Kidney (tissue), 14 donors: ENCODE measurements around the gene PRDM10. TPM values are rescaled to one million over a fixed set of nuclear protein-coding genes. Genes with fewer than 3 reads are reported as not detected.

Source experiments
- DNase-seq, 5 donors: peaks; one replicate each; pipeline ENCODE4 v3.0.0-alpha.2; 2013 to 2020
- FAIRE-seq: peaks from 2 replicates; lab custom pipeline; 2012; peaks lifted over from hg19 to GRCh38; lab: Jason Lieb, UNC
- H3K27ac ChIP-seq, 2 donors: one replicate each; pipeline ENCODE4 v1.7.0; 2013; ENCODE audit warnings: low read depth in 2 of 2, low read length in 2 of 2, inconsistent platforms in 1 of 2
- H3K27me3 ChIP-seq: one replicate; pipeline ENCODE4 v1.7.1; 2013; ENCODE audit warnings: low read length, inconsistent platforms; ENCODE audit not compliant: control insufficient read depth, insufficient read depth
- H3K36me3 ChIP-seq, 3 donors: one replicate each; pipeline versions ENCODE4 v1.7.0 to v1.7.1; 2013; ENCODE audit warnings: low read length in 3 of 3, control low read depth in 1 of 3, inconsistent platforms in 1 of 3; ENCODE audit not compliant: insufficient read depth in 3 of 3, control insufficient read depth in 2 of 3
- H3K4me1 ChIP-seq, 3 donors: one replicate each; pipeline versions ENCODE4 v1.7.0 to v1.7.1; 2013; ENCODE audit warnings: low read length in 3 of 3, inconsistent platforms in 1 of 3, low read depth in 1 of 3; ENCODE audit not compliant: control insufficient read depth in 2 of 3, insufficient read depth in 2 of 3
- H3K4me3 ChIP-seq, 3 donors: one replicate each; pipeline versions ENCODE4 v1.7.0 to v1.8.1; 2013; ENCODE audit warnings: low read length in 3 of 3, control low read depth in 1 of 3, inconsistent platforms in 1 of 3
- H3K9ac ChIP-seq, 3 donors: one replicate each; pipeline versions ENCODE4 v1.7.0 to v1.7.1; 2013; ENCODE audit warnings: low read length in 3 of 3, control low read depth in 1 of 3, inconsistent platforms in 1 of 3
- H3K9me3 ChIP-seq, 3 donors: one replicate each; pipeline versions ENCODE4 v1.7.0 to v1.7.1; 2013; ENCODE audit warnings: low read length in 3 of 3, control low read depth in 1 of 3, inconsistent platforms in 1 of 3; ENCODE audit not compliant: control insufficient read depth in 2 of 3, insufficient read depth in 1 of 3
- intact Hi-C: fragments of 100-400 bp; cut with DNase I; formaldehyde crosslinking; loops from one replicate; pipeline ENCODE4 v1.11.1; 2022
- polyA plus RNA-seq: library from polyadenylated mRNA; stranded (reverse); fragments of 350-450 nt; fragmentation: Illumina TruSeq; extraction: RNeasy Lipid Tissue Mini Kit (QIAGEN cat#74804); gene quantifications from one replicate; pipeline ENCODE4 v1.2.3, GENCODE V29; 2014; ENCODE audit warnings: low read depth, low replicate concordance; ENCODE audit not compliant: insufficient read depth
- total RNA-seq: library from RNA; stranded (reverse); fragmentation: NEBNext Ultra II Directional; extraction: Animal tissue kit (Norgen Biotek cat#: 25700); gene quantifications from one replicate; pipeline ENCODE4 v1.2.1, GENCODE V29; 2021
- TF ChIP-seq, protein P1 (sequence below): IDR thresholded peaks from 3 replicates; pipeline ENCODE4 v1.5.1; 2012; ENCODE audit warnings: mild to moderate bottlenecking, moderate library complexity, borderline replicate concordance; ENCODE audit not compliant: insufficient read depth; ENCODE audit errors: extremely low read depth
- donor health status: control.
- donor health status: control.
- donor health status: control.
- donor health status: control.
- donor health status: control.
- donor health status: DM: yes; HTN: yes; CAD: no.
- donor health status: Normal renal cell carcinoma (clear cell type).

The PRDM10 gene
- total and polyA plus RNA-seq, 2 donors from 2014 or later: 1.5 to 8.0 TPM

DNA sequence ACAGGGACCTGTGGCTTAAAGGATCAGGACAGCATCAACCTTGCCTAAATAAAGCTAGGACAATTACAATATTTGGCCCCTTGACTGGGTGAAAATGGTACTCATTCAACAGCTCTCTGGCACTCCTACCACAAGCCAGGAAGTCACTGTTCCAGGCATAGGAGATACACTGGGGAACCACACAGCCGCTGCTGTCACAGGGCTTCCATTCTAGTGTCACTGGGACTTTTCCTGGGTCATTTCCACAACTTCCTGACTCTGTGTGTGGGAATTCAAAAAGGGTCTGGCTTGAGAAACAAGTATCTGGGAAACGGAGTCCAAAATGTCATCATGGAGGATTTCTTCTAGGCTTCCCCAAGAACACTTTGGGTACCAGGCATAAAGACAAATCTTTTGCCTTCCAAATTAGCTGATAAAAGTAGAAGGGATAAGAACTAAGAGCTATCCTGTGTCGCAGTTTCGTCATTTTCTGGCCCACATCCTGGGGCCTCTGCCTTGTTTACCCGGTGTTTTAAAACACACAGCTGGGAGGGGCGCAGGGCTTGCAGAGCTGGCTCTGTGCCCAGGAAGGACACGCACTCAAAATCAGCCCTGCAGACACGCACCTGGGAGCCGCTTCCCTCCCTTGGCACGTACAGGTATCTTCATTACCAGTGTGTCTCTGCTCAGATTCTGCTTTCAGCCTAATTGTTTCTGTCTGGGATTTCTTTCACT is 149.0 kb downstream of the PRDM10 start:
- Histone ChIP-seq H3K27ac (no peak overlapping the region), H3K9me3 (no peaks in the 10 kb centered on the region), H3K27me3 (no peaks in the 10 kb centered on the region), H3K9ac (no peak overlapping the region), H3K4me1 (peaks cover 0 to 3% (median 0%) of the 10 kb centered on the region in 3 donors), H3K36me3 (peaks cover 0 to 2% (median 0%) of the 10 kb centered on the region in 3 donors), H3K4me3 (no peak overlapping the region)
- DNase-seq: peak in 4 of 5 donors; percentile 32 to 85 (median 52)
- intact Hi-C loops: no loop called here
- TF ChIP-seq, protein P1, sequence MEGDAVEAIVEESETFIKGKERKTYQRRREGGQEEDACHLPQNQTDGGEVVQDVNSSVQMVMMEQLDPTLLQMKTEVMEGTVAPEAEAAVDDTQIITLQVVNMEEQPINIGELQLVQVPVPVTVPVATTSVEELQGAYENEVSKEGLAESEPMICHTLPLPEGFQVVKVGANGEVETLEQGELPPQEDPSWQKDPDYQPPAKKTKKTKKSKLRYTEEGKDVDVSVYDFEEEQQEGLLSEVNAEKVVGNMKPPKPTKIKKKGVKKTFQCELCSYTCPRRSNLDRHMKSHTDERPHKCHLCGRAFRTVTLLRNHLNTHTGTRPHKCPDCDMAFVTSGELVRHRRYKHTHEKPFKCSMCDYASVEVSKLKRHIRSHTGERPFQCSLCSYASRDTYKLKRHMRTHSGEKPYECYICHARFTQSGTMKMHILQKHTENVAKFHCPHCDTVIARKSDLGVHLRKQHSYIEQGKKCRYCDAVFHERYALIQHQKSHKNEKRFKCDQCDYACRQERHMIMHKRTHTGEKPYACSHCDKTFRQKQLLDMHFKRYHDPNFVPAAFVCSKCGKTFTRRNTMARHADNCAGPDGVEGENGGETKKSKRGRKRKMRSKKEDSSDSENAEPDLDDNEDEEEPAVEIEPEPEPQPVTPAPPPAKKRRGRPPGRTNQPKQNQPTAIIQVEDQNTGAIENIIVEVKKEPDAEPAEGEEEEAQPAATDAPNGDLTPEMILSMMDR: no peak
- no peak for FAIRE-seq

DNA sequence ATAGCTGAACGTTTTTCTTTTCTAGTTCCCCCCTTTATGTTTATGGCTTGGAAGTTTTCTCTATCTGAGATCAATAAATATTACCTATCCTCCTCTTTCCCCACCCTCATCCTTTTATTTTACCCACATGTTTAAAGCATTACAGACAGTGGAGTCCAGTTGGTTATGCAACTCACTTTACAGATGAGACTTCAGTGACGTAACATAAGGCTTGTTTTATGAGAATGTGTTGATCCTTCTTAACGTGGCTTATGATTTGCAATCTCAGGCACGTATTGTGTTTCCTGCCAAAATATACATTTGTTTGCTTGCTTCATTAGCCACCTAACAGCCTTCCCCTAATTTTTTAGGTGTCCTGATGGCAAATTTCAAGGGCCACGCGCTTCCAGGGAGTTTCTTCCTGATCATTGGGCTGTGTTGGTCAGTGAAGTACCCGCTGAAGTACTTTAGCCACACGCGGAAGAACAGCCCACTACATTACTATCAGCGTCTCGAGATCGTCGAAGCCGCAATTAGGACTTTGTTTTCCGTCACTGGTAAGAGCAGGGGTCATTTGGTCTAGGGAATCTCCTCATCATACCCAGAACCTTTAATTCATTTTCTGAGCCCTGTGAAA is 150.4 kb downstream of the PRDM10 start:
- no peak for FAIRE-seq
- H3K27ac ChIP-seq: no peak overlapping the region
- intact Hi-C loops: no loop called here
- H3K9me3 ChIP-seq: no peaks in the 10 kb centered on the region
- peaks cover 0 to 3% (median 0%) of the 10 kb centered on the region in 3 donors for H3K4me1 ChIP-seq
- TF ChIP-seq, protein P1: no peak
- H3K9ac ChIP-seq: no peak overlapping the region
- no peak for DNase-seq
- no peaks in the 10 kb centered on the region for H3K27me3 ChIP-seq
- no peak overlapping the region for H3K4me3 ChIP-seq
- H3K36me3 ChIP-seq: no peaks in the 10 kb centered on the region

Other genes with a start within 250 kb of the PRDM10 start
- gene TMEM45B, start 187.0 kb downstream of the PRDM10 start, total RNA-seq: 17.7 TPM
- gene TMEM45B, start 187.0 kb downstream of the PRDM10 start, polyA plus RNA-seq: 37.5 TPM
- 25.2 TPM for gene NFRKB, start 107.3 kb downstream of the PRDM10 start, total RNA-seq
- gene NFRKB, start 107.3 kb downstream of the PRDM10 start, polyA plus RNA-seq: 7.0 TPM
- gene APLP2, start 67.1 kb upstream of the PRDM10 start, total RNA-seq: 502 TPM
- 338 TPM for gene APLP2, start 67.1 kb upstream of the PRDM10 start, polyA plus RNA-seq
- gene ST14, start 156.9 kb upstream of the PRDM10 start, total RNA-seq: 139 TPM
- gene ST14, start 156.9 kb upstream of the PRDM10 start, polyA plus RNA-seq: 59.3 TPM